ENCODE data around the gene ABLIM2. TPM values are rescaled to one million over a fixed set of nuclear protein-coding genes. Genes with fewer than 3 reads are reported as not detected.

Gene ABLIM2
- total RNA-seq, 1 experiment from 2014 or later: 6.1 TPM

DNA sequence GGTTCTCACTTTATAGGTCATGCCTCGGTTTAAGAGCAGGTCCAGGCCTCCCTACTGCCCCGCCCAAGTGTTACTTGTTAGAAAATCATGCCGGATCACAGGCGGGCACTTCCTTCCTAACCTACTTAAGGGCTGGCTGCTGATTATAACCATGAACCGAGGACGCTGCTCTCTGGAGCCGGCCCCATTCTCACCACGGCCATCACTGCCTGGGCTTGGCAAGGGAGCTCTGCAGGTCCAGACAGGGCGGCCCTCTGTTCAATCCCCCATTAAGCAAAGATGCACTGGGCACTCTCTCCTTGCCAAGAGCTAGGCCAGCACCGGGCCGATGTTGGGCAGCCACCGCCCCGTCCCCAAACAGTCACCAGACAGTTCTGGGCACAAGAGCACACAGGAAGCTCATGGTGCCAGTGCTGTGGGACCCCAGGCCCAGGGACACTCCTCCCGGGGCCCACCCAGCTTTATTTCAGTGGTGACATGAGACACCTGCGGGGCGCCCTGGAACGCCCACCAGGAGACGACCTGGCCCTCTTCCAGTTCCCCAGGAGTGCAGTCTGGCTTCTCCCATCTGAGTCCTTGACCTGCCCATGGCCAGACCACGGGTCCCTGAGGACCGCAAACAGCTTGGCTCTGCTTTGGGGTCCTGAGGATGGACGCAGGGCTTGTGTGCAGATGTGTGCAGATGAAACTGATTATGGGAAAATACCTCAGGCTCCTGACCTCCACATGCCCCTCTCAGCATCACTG lies 44.0 kb downstream of the ABLIM2 start:
- H3K27me3 ChIP-seq (ENCODE audit: insufficient read depth, low read length): no peaks in the 10 kb centered on the region
- intact Hi-C loops (cut with micrococcal nuclease): no loop called here
- H3K4me3 ChIP-seq (replicated peaks in 1 of 2; ENCODE audit: low read depth in 1 of 2, low read length in 2 of 2): no peak overlapping the region
- H3K4me2 ChIP-seq (ENCODE audit: low read length): no peak overlapping the region
- CTCF ChIA-PET: no interaction called here
- RAD21 ChIA-PET (ENCODE audit: low non-redundant PET in 1 of 2, low total read pairs in 2 of 2, uncharacterized antibody in 2 of 2, unreplicated experiment in 2 of 2): no interaction called here
- H3K9me2 ChIP-seq (ENCODE audit: insufficient read depth): no peaks in the 10 kb centered on the region
- H3K36me3 ChIP-seq (ENCODE audit: control insufficient read depth in 1 of 2, insufficient read depth in 2 of 2, low read length in 2 of 2): no peaks in the 10 kb centered on the region
- H3K79me2 ChIP-seq (ENCODE audit: insufficient read depth, low read length): no peaks in the 10 kb centered on the region
- H3K27ac ChIP-seq (ENCODE audit: low read depth, low read length): no peak overlapping the region
- H3K9ac ChIP-seq (ENCODE audit: low read length): no peak overlapping the region
- ATAC-seq (no peak), DNase-seq (ENCODE audit: low read depth, low spot score) (no peak)
- H3K9me3 ChIP-seq (ENCODE audit: control insufficient read depth in 1 of 2, insufficient read depth in 1 of 2, low read depth in 1 of 2, low read length in 2 of 2): no peaks in the 10 kb centered on the region
- H4K20me1 ChIP-seq (ENCODE audit: insufficient read depth): no peaks in the 10 kb centered on the region
- no TSS peak for BruUV-seq (replicated peaks)
- peaks cover 15 to 45% of the 10 kb centered on the region in 2 experiments for H3K4me1 ChIP-seq (ENCODE audit: control insufficient read depth in 1 of 2, insufficient read depth in 2 of 2, low read length in 2 of 2)
- POLR2A ChIA-PET: no interaction called here
- no peak for TF ChIP-seq FOSL1 (IDR thresholded peaks at IDR 0.05; ENCODE audit: low read depth)
- no peak overlapping the region for H2AFZ ChIP-seq (ENCODE audit: low read depth, low read length, poor library complexity, severe bottlenecking)

DNA sequence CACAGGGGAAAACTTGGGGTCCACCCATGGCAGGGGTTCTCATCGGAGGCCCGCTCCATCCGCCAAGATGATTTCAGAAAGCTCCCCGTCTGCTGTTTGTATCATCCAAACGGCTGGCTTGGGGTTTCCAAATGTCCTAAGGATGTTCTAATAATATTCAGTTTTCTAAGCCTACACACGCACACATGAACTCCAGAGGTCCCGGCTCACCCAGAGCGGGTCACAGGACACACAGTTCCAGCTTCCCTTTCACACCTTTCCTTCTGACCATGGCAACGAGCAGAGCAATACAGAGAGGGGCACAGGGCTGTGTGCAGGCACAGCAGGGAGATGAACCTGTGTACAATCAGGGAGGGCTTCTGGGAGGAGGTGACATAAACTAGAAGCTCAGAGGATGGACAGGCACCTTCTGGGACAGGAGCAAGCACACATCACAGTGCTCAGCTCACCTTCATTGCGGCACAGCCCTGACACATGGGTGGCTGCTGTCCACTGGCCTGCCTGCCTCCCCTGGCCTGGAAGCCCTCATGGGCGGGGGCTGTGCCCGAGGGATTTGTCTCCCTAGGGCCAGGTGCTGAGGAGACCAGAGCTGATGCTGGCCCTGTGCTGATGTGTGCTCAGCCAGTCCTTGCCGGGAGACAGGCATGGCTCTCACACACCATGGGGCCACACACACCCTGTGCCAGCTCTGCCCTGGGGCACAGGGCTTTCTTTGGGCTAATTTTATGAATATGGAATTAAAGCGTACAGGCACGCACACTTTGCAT lies 44.8 kb downstream of the ABLIM2 start:
- Histone ChIP-seq H3K9me3 (ENCODE audit: control insufficient read depth in 1 of 2, insufficient read depth in 1 of 2, low read depth in 1 of 2, low read length in 2 of 2) (no peaks in the 10 kb centered on the region), H3K27ac (ENCODE audit: low read depth, low read length) (no peak overlapping the region; the same call in 1 of the 2 replicates), H3K9ac (ENCODE audit: low read length) (peak overlapping the region; percentile 32; the same call in 1 of the 2 replicates), H3K36me3 (ENCODE audit: control insufficient read depth in 1 of 2, insufficient read depth in 2 of 2, low read length in 2 of 2) (no peaks in the 10 kb centered on the region), H3K4me1 (ENCODE audit: control insufficient read depth in 1 of 2, insufficient read depth in 2 of 2, low read length in 2 of 2) (peaks cover 15 to 45% of the 10 kb centered on the region in 2 experiments), H4K20me1 (ENCODE audit: insufficient read depth) (no peaks in the 10 kb centered on the region), H3K27me3 (ENCODE audit: insufficient read depth, low read length) (no peaks in the 10 kb centered on the region), H3K9me2 (ENCODE audit: insufficient read depth) (no peaks in the 10 kb centered on the region), H2AFZ (ENCODE audit: low read depth, low read length, poor library complexity, severe bottlenecking) (no peak overlapping the region), H3K4me3 (replicated peaks in 1 of 2; ENCODE audit: low read depth in 1 of 2, low read length in 2 of 2) (no peak overlapping the region), H3K4me2 (ENCODE audit: low read length) (peak overlapping the region; percentile 65), H3K79me2 (ENCODE audit: insufficient read depth, low read length) (no peaks in the 10 kb centered on the region)
- no TSS peak for BruUV-seq (replicated peaks)
- intact Hi-C loops (cut with micrococcal nuclease): no loop called here
- ChIA-PET RAD21 (ENCODE audit: low non-redundant PET in 1 of 2, low total read pairs in 2 of 2, uncharacterized antibody in 2 of 2, unreplicated experiment in 2 of 2) (no interaction called here), CTCF (no interaction called here), POLR2A (no interaction called here)
- TF ChIP-seq EZH2phosphoT487 (IDR thresholded peaks at IDR 0.05; ENCODE audit: borderline replicate concordance) (no peak), EGR1 (IDR thresholded peaks at IDR 0.05; ENCODE audit: low read depth) (no peak), JUND (IDR thresholded peaks at IDR 0.05) (no peak), POLR2AphosphoS5 (IDR thresholded peaks at IDR 0.05; ENCODE audit: low read depth, low read length) (no peak), TCF7L2 (IDR thresholded peaks at IDR 0.05; ENCODE audit: borderline replicate concordance, extremely low read depth, insufficient read depth, insufficient read length) (no peak)
- TF ChIP-seq, protein P1, sequence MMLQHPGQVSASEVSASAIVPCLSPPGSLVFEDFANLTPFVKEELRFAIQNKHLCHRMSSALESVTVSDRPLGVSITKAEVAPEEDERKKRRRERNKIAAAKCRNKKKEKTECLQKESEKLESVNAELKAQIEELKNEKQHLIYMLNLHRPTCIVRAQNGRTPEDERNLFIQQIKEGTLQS (IDR thresholded peaks at IDR 0.05): no peak
- TF ChIP-seq, protein P2, sequence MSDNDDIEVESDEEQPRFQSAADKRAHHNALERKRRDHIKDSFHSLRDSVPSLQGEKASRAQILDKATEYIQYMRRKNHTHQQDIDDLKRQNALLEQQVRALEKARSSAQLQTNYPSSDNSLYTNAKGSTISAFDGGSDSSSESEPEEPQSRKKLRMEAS (IDR thresholded peaks at IDR 0.05): no peak
- no peak for DNase-seq (ENCODE audit: low read depth, low spot score)
- no peak for ATAC-seq
